Measurements from ENCODE around the gene TWIST2.

DNA sequence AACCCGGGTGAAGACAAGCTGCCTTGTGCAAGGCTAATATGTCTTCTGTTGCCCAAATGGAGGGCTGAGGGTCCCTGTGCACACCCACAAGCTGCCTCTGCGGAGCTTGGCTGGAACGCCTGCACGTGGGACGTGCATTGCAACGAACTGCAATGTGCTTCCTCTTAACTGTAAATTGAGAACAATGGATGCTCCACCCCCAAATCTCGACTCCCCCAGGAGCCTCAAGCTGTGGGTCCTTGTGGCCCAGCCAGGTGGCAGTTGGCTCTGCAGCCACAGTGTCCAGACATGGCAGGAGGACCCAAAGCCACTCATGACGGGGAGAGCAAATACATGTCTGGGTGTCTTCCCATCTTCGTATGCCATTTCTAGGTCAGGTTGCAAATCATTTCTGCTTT, 90.1 kb downstream of the TWIST2 start:
- TF ChIP-seq, protein P1, sequence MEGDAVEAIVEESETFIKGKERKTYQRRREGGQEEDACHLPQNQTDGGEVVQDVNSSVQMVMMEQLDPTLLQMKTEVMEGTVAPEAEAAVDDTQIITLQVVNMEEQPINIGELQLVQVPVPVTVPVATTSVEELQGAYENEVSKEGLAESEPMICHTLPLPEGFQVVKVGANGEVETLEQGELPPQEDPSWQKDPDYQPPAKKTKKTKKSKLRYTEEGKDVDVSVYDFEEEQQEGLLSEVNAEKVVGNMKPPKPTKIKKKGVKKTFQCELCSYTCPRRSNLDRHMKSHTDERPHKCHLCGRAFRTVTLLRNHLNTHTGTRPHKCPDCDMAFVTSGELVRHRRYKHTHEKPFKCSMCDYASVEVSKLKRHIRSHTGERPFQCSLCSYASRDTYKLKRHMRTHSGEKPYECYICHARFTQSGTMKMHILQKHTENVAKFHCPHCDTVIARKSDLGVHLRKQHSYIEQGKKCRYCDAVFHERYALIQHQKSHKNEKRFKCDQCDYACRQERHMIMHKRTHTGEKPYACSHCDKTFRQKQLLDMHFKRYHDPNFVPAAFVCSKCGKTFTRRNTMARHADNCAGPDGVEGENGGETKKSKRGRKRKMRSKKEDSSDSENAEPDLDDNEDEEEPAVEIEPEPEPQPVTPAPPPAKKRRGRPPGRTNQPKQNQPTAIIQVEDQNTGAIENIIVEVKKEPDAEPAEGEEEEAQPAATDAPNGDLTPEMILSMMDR (IDR thresholded peaks at IDR 0.05): no peak
- TF ChIP-seq POLR2A (IDR thresholded peaks at IDR 0.05): no peak

Measured in thyroid gland (tissue), 4 donors.